NCI-H146 treated with DMSO at 0.1 percent for 48 hours (cell line): Measurements from ENCODE around the gene NBPF9.
"Not testable (repeated sequence)": the region's sequence is repeated elsewhere in the genome, so short reads cannot be mapped to it uniquely, and the experiment has no call there.

Source experiments
- DNase-seq: peaks from one replicate; lab custom pipeline; 2025; ENCODE audit not compliant: unreplicated experiment; lab: John Stamatoyannopoulos, UW

NBPF9 gene

DNA sequence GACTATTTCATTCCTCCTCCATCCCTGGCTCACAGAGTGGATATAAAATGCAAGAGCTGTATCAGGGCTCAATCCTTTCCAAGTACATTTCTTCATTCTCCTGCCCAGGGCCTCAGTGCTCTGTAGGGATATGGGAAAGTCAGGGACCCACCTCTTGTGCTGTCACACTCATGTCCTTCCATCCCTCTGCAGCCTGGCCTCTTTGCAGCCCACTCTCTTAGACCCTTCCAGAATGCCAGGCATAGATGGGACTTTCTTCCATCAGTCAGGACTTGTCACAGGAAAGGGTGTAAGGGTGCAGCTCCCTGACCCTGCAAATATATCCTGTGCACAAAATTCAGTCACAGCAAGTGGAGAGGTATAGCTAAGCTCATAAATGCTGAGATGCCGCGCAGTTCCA lies 86.7 kb downstream of the NBPF9 start:
- DNase-seq: not testable (repeated sequence)

DNA sequence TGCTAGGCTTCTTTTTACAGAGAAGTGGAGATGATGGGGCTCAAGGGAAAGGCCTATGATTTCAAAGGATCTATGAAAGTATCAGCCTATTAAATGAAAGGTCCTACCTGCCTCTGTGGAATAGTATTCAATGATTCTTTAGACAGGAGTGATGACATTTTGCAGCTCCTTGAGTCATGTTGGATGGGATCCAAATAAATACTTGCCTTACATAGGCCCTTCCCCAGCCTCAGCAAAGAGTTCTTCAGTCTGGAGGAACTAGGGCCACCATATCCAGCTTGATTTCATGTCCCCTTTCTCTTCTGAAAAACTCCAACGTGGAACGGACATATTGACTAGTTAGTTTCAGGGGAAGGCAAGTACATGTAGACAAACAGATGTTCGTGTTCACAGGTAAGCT lies 87.8 kb downstream of the NBPF9 start:
- DNase-seq: not testable (repeated sequence)

DNA sequence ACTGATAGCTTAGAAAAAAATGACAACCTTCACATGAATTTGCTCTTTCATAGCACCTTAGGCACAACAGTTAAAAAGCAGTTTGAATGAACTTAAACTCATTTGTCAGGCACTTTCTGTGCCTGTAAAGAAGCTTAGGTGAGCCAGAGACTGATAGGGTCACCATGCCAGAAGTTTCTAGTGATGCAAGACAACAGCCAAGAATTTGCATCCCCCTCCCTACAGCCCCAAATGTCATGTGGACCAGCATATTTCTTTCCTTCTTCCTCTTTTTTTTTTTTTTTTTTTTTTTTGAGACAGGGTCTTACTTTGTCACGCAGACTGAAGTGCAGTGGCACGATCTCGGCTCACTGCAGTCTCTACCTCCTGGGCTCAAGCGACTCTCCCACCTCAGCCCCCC lies 89.8 kb downstream of the NBPF9 start:
- not testable (repeated sequence) for DNase-seq

DNA sequence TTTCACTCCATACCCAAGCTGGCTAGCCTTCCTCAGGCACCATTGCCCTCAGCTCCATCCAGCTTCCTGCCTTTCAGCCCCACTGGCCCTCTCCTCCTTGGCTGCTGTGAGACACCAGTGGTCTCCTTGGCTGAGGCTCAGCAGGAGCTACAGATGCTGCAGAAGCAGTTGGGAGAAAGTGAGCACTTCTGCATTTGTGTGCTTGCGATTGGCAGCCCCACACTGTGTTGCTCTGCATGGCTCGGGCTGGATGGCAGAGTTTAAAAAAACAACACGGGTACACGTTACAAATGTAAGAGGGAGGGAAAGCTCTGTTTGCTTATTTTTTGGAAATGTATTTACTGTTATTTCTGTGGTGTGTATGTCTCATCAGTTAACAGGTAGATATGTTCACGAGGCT lies 90.8 kb downstream of the NBPF9 start:
- DNase-seq: not testable (repeated sequence)

DNA sequence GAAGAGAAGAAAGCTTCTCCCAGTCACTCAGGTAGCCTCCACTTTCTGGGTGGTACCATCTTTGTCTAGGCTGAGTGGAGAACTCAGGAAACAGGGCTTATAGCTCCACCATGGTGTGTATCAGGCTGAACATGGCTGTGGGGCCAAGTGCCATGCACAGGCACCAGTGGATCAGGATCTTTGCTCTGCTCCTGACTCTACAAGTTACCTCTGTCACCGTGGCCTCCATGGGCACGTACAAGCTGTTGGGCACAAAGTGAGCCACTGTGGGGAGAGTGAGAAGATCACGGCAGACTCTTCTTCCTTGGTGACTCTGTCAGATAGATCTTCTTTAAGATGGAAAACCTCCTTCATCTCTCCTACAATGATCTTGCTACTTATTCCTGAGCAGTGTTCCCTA lies 93.6 kb downstream of the NBPF9 start:
- DNase-seq: not testable (repeated sequence)

DNA sequence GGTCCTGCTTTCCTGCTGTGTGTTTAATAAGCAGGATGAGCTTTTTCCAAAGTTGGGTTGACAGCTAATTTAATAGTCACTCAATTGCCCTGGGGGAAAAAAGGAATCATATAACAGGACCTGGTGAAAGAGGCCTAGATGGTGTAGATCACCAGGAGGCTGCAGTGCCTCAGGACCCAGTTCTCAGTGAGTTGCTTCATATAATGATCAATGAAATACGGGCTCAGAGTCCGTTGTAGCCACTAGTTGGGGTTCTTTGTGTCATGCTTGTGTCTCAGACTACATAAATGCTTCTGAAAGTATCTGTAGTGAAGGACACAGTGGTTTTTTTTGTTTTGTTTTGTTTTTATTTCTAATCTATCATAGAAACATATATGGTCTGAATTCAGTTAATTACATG lies 94.6 kb downstream of the NBPF9 start:
- not testable (repeated sequence) for DNase-seq

DNA sequence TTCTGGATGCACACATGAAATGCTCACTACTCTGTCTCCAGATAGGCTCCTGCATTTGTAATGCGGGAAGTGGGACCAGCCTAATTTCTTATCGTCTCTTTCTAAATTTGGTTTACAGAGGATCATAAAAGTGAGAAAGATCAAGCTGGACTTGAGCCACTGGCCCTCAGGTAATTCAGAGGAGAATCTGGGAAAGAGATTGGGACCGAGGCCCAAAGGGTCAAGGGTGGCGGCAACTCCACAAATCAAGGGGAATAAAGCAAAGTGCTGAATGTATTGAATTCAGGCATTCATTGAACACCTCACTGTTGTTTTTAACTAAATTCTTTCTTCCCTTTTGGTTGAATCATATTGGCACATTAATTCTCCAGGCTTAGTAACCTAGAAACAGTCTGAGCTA lies 95.0 kb downstream of the NBPF9 start:
- DNase-seq: not testable (repeated sequence)
